Heart left ventricle (tissue), 13 donors: ENCODE measurements around the gene SSMEM1.
"Not testable (repeated sequence)": the region's sequence is repeated elsewhere in the genome, so short reads cannot be mapped to it uniquely, and the experiment has no call there.

Experiments used
- CTCF ChIP-seq, 12 donors: fragments of 200-600 bp; sonication (generic) in 4 of 12; IDR thresholded peaks; one replicate each; pipeline versions ENCODE4 v1.5.0 to v1.8.0; 2018 to 2022; ENCODE audit warnings: antibody characterized with exemption in 12 of 12, mild to moderate bottlenecking in 5 of 12
- POLR2A ChIP-seq, 2 donors: fragments of 450-650 bp; IDR thresholded peaks; one replicate each; pipeline ENCODE4 v1.6.1; 2017; ENCODE audit warnings: antibody characterized with exemption in 2 of 2, mild to moderate bottlenecking in 2 of 2, moderate library complexity in 2 of 2
- donor health status: ischemic (EF 13 %, LVEDD 7.1; RV severe dilation, severe dysfunction).
- donor health status: DM: no; HTN: yes; CAD: no.
- donor health status: DM: no; HTN: no; CAD: no.
- donor health status: ischemic (EF 25% LVEDD 6.9; RV normal size, moderate dysfunction).
- donor health status: ischemic (EF 25% LVEDD 5.7; RV mildly dilated, moderate dysfunction).
- donor health status: ischemic (EF 35%, LVEDD 5.7; RV mildly dilated, moderate dysfunction).
- donor health status: nonischemic (EF 11% LVEDD 7.7; RV severe dilation, severe dysfunction).
- donor health status: DM: yes; HTN: yes; CAD: no.
- donor health status: PGD.
- donor health status: ischemic (EF 29% LVEDD 5.4; RV normal size, mild dysfunction).
- donor health status: nonischemic (EF 23%, LVEDD 6.1; RV moderate dilation, normal function).

GRCh38 chr7:130243486-130243885 lies 35.8 kb downstream of the SSMEM1 start:
- TF ChIP-seq CTCF, POLR2A (IDR thresholded peaks at IDR 0.05): not testable (repeated sequence)
